IMR-90 (cell line): ENCODE results near the gene QPRT. TPM values are rescaled to one million over a fixed set of nuclear protein-coding genes. Genes with fewer than 3 reads are reported as not detected.
"Not testable (repeated sequence)": the region's sequence is repeated elsewhere in the genome, so short reads cannot be mapped to it uniquely, and the experiment has no call there.

Experiments used
- ATAC-seq: fragments of 200-7000 bp; cut with Tn5 transposase; 2 replicates; pipeline ENCODE4 v1.9.1; 2020; ENCODE audit warnings: low read depth, mild to moderate bottlenecking, moderate library complexity
- BruUV-seq: library from RNA; stranded (reverse); fragments of 400-500 nt; replicated peaks from 2 replicates; lab custom pipeline; 2021; lab: Mats Ljungman, UMichigan
- CTCF ChIA-PET: fragments of 300-600 bp; formaldehyde crosslinking; extraction: SDS; loops from one replicate; lab custom pipeline; 2021; ENCODE audit warnings: antibody characterized with exemption; lab: Yijun Ruan, JAX
- POLR2A ChIA-PET: fragments of 300-600 bp; sonication (Branson Sonifier 250); formaldehyde crosslinking; loops from one replicate; lab custom pipeline; 2022; ENCODE audit warnings: antibody characterized with exemption; ENCODE audit not compliant: unreplicated experiment; lab: Charles Lee
- DNase-seq: peaks from one replicate; pipeline ENCODE4 v3.0.0; 2013
- H2AFZ ChIP-seq: replicated peaks from 2 replicates; pipeline ENCODE3; 2013; ENCODE audit warnings: low read length, mild to moderate bottlenecking; ENCODE audit not compliant: poor library complexity
- H2AK5ac ChIP-seq: 2 replicates; pipeline ENCODE4 v1.6.1; 2013; ENCODE audit warnings: low read depth, low read length, inconsistent platforms
- H2AK9ac ChIP-seq: replicated peaks from 2 replicates; pipeline ENCODE3; 2013; ENCODE audit warnings: mild to moderate bottlenecking, low read depth, low read length, moderate library complexity; ENCODE audit not compliant: poor library complexity
- H2BK120ac ChIP-seq: 2 replicates; pipeline ENCODE4 v1.6.1; 2013; ENCODE audit warnings: low read depth, low read length, inconsistent platforms
- H2BK15ac ChIP-seq: 3 replicates; pipeline ENCODE4 v1.6.1; 2013; ENCODE audit warnings: low read depth, low read length, inconsistent platforms
- H2BK20ac ChIP-seq: 2 replicates; pipeline ENCODE4 v1.6.1; 2013; ENCODE audit warnings: low read depth, mild to moderate bottlenecking, inconsistent platforms, low read length, moderate library complexity
- H2BK5ac ChIP-seq: 2 replicates; pipeline ENCODE4 v1.6.1; 2013; ENCODE audit warnings: mild to moderate bottlenecking, low read depth, low read length, inconsistent platforms; ENCODE audit not compliant: poor library complexity, severe bottlenecking
- H3K14ac ChIP-seq: replicated peaks from 2 replicates; pipeline ENCODE4 v1.6.1; 2013; ENCODE audit warnings: low read depth, low read length, inconsistent platforms
- H3K18ac ChIP-seq: 2 replicates; pipeline ENCODE4 v1.6.1; 2013; ENCODE audit warnings: low read depth, low read length, control low read depth
- H3K23ac ChIP-seq: 2 replicates; pipeline ENCODE4 v1.6.1; 2013; ENCODE audit warnings: low read depth, low read length, inconsistent platforms
- H3K27ac ChIP-seq: 2 replicates; pipeline ENCODE4 v1.5.1; 2013; ENCODE audit warnings: mild to moderate bottlenecking, control low read depth, low read length; ENCODE audit not compliant: insufficient read depth
- H3K27me3 ChIP-seq: 2 replicates; pipeline ENCODE4 v1.6.1; 2013; ENCODE audit warnings: low read length; ENCODE audit not compliant: control insufficient read depth, insufficient read depth
- H3K36me3 ChIP-seq: 2 replicates; pipeline ENCODE4 v1.6.1; 2013; ENCODE audit warnings: low read length, mixed read lengths; ENCODE audit not compliant: control insufficient read depth, insufficient read depth
- H3K4ac ChIP-seq: 2 replicates; pipeline ENCODE4 v1.6.1; 2013; ENCODE audit warnings: low read depth, low read length, inconsistent platforms
- H3K4me1 ChIP-seq: 2 replicates; pipeline ENCODE4 v1.6.1; 2013; ENCODE audit warnings: low read length, mixed read lengths; ENCODE audit not compliant: control insufficient read depth, insufficient read depth
- H3K4me2 ChIP-seq: 2 replicates; pipeline ENCODE4 v1.6.1; 2013; ENCODE audit warnings: low read depth, mild to moderate bottlenecking, control low read depth, low read length, moderate library complexity
- H3K4me3 ChIP-seq: 2 replicates; pipeline ENCODE4 v1.5.1; 2013; ENCODE audit warnings: low read depth, mild to moderate bottlenecking, control low read depth, low read length, moderate library complexity; ENCODE audit not compliant: insufficient read depth
- H3K56ac ChIP-seq: 2 replicates; pipeline ENCODE4 v1.6.1; 2013; ENCODE audit warnings: low read length, inconsistent platforms; ENCODE audit not compliant: insufficient read depth; ENCODE audit errors: extremely low read depth
- H3K79me1 ChIP-seq, 2 experiments: 2 replicates each; pipeline ENCODE4 v1.6.1; 2013; ENCODE audit warnings: low read length in 2 of 2, inconsistent platforms in 1 of 2, low read depth in 1 of 2
- H3K9ac ChIP-seq: 2 replicates; pipeline ENCODE4 v1.6.1; 2013; ENCODE audit warnings: low read depth, low read length, control low read depth
- H3K9me1 ChIP-seq: 2 replicates; pipeline ENCODE4 v1.6.1; 2013; ENCODE audit warnings: low read length, inconsistent platforms; ENCODE audit not compliant: insufficient read depth
- H3K9me3 ChIP-seq: 2 replicates; pipeline ENCODE4 v1.6.1; 2013; ENCODE audit warnings: low read length; ENCODE audit not compliant: control insufficient read depth, insufficient read depth
- H4K20me1 ChIP-seq: 2 replicates; pipeline ENCODE4 v1.6.1; 2013; ENCODE audit warnings: low read length, inconsistent platforms; ENCODE audit not compliant: insufficient read depth
- H4K5ac ChIP-seq: 2 replicates; pipeline ENCODE4 v1.6.1; 2013; ENCODE audit warnings: mild to moderate bottlenecking, low read depth, low read length, control low read depth
- H4K8ac ChIP-seq, 2 experiments: 2 replicates each; pipeline ENCODE4 v1.6.1; 2013; ENCODE audit warnings: low read depth in 2 of 2, low read length in 2 of 2, control low read depth in 1 of 2, inconsistent platforms in 1 of 2
- H4K91ac ChIP-seq: 2 replicates; pipeline ENCODE4 v1.6.1; 2013; ENCODE audit warnings: low read depth, low read length, inconsistent platforms; ENCODE audit not compliant: insufficient read depth
- WGBS, 2 experiments: methylation state at CpG; one replicate each; pipeline versions ENCODE4 v1.1.5 to v1.1.7; 2013; ENCODE audit warnings: missing lambda C conversion rate in 2 of 2; ENCODE audit not compliant: insufficient read length in 1 of 2; ENCODE audit errors: extremely low coverage in 2 of 2; 5-methylcytosine and 5-hydroxymethylcytosine counted together
- dilution Hi-C: fragments of 300-500 bp; cut with HindIII; formaldehyde crosslinking; loops from one replicate; pipeline ENCODE4 v1.14.3; 2018; ENCODE audit warnings: low sequenced_read_pairs; ENCODE audit not compliant: unreplicated experiment
- in situ Hi-C: fragments of 300-500 bp; cut with MboI; formaldehyde crosslinking; loops from 3 replicates; pipeline ENCODE4 v1.14.3; 2019; ENCODE audit warnings: low sequenced_read_pairs, inconsistent platforms, mixed read lengths
- intact Hi-C: fragments of 100-400 bp; cut with micrococcal nuclease; formaldehyde crosslinking; loops from 2 replicates; pipeline ENCODE4 v1.10.0; 2022
- polyA plus RNA-seq, 3 experiments: library from polyadenylated mRNA; depleted of rRNA; stranded (reverse); fragments of >200 nt; gene quantifications; 2 replicates each; pipeline ENCODE4 v1.2.3, GENCODE V29; 2012; ENCODE audit warnings: low replicate concordance in 1 of 3
- total RNA-seq: library from RNA; depleted of rRNA; stranded (reverse); fragments of >200 nt; gene quantifications from 2 replicates; pipeline ENCODE4 v1.2.3, GENCODE V29; 2012

Gene QPRT
- total and polyA plus RNA-seq, 2 of the 4 experiments (the other 2 are of a cell fraction): 3.4 to 6.3 TPM

- H3K79me1 ChIP-seq, H2AFZ ChIP-seq, H3K4ac ChIP-seq, H3K18ac ChIP-seq, POLR2A ChIA-PET, H4K5ac ChIP-seq, H4K8ac ChIP-seq, H3K9me3 ChIP-seq, H4K20me1 ChIP-seq, CTCF ChIA-PET, H3K23ac ChIP-seq, dilution Hi-C loops, H3K9ac ChIP-seq, DNase-seq, ATAC-seq, H3K4me1 ChIP-seq, H3K36me3 ChIP-seq, H3K4me2 ChIP-seq, H4K91ac ChIP-seq, H2BK20ac ChIP-seq, H2BK5ac ChIP-seq, H2BK15ac ChIP-seq, H3K56ac ChIP-seq, H2AK5ac ChIP-seq, H3K9me1 ChIP-seq, H3K4me3 ChIP-seq, H3K27ac ChIP-seq, intact Hi-C loops, H2AK9ac ChIP-seq, H3K14ac ChIP-seq, in situ Hi-C loops, BruUV-seq, H2BK120ac ChIP-seq: not testable (repeated sequence)
- no CpG with 5 or more reads among the region's 6 CpGs for WGBS, 2 experiments
- peaks cover 12% of the 10 kb centered on the region; the same call in 1 of the 2 replicates for H3K27me3 ChIP-seq
These were observed 11.7 kb upstream of the QPRT start for GRCh38 chr16:29667322-29667610.
